Type B pancreatic cell (in vitro differentiated cells): ENCODE results near the gene AP4B1. TPM values are rescaled to one million over a fixed set of nuclear protein-coding genes. Genes with fewer than 3 reads are reported as not detected.

Source experiments
- DNase-seq: peaks from one replicate; pipeline ENCODE4 v3.0.0; 2021; ENCODE audit warnings: mixed read lengths; ENCODE audit not compliant: unreplicated experiment; ENCODE audit errors: extremely low spot score
- H3K27ac Mint-ChIP-seq: 2 replicates; pipeline ENCODE4 v1.8.0; 2021; ENCODE audit warnings: mild to moderate bottlenecking, mixed read lengths
- H3K27me3 Mint-ChIP-seq: 2 replicates; pipeline ENCODE4 v1.8.0; 2021; ENCODE audit warnings: mixed read lengths
- H3K36me3 Mint-ChIP-seq: 2 replicates; pipeline ENCODE4 v1.8.0; 2021; ENCODE audit warnings: mixed read lengths
- H3K4me1 Mint-ChIP-seq: one replicate; pipeline ENCODE4 v1.8.0; 2021; ENCODE audit warnings: mixed read lengths; ENCODE audit not compliant: unreplicated experiment
- H3K4me3 Mint-ChIP-seq: 2 replicates; pipeline ENCODE4 v1.8.0; 2021; ENCODE audit warnings: mild to moderate bottlenecking, mixed read lengths
- H3K9me3 Mint-ChIP-seq: 2 replicates; pipeline ENCODE4 v1.8.0; 2021; ENCODE audit warnings: mixed read lengths
- total RNA-seq: library from RNA; stranded (reverse); gene quantifications from 2 replicates; pipeline ENCODE4 v1.2.1, GENCODE V29; 2021; ENCODE audit warnings: low replicate concordance
- TF ChIP-seq, protein P1 (sequence below): fragments of 200-600 bp; sonication (generic); conservative IDR thresholded peaks from 2 replicates; pipeline ENCODE4 v1.5.0; 2021; ENCODE audit warnings: antibody characterized with exemption, mild to moderate bottlenecking

Gene AP4B1
- total RNA-seq, 1 donor from 2014 or later: 22.4 TPM

DNA sequence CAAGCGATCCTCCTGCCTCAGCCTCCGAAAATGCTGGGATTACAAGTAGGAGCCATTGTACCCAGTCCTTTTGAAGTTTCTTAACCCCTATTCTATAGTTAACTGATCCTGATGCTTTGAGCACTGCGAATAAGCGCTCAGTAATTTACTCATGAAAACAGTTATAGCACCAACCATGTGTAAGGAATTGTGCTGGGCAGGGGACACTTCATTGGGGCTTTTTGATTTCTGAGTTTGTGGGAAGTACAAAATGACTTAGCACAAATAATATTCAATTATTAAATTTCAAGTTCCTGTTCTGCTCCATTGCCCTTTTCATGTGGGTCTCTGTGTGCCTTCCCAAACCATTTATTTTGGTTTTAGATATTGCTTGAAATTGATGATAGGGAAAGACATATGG is 18.4 kb upstream of the AP4B1 start:
- Mint-ChIP-seq H3K9me3 (no peaks in the 10 kb centered on the region), H3K27ac (no peak overlapping the region), H3K4me1 (no peaks in the 10 kb centered on the region), H3K36me3 (no peaks in the 10 kb centered on the region), H3K27me3 (peaks cover 19% of the 10 kb centered on the region), H3K4me3 (no peak overlapping the region)
- no peak for DNase-seq
- TF ChIP-seq, protein P1, sequence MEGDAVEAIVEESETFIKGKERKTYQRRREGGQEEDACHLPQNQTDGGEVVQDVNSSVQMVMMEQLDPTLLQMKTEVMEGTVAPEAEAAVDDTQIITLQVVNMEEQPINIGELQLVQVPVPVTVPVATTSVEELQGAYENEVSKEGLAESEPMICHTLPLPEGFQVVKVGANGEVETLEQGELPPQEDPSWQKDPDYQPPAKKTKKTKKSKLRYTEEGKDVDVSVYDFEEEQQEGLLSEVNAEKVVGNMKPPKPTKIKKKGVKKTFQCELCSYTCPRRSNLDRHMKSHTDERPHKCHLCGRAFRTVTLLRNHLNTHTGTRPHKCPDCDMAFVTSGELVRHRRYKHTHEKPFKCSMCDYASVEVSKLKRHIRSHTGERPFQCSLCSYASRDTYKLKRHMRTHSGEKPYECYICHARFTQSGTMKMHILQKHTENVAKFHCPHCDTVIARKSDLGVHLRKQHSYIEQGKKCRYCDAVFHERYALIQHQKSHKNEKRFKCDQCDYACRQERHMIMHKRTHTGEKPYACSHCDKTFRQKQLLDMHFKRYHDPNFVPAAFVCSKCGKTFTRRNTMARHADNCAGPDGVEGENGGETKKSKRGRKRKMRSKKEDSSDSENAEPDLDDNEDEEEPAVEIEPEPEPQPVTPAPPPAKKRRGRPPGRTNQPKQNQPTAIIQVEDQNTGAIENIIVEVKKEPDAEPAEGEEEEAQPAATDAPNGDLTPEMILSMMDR: no peak

DNA sequence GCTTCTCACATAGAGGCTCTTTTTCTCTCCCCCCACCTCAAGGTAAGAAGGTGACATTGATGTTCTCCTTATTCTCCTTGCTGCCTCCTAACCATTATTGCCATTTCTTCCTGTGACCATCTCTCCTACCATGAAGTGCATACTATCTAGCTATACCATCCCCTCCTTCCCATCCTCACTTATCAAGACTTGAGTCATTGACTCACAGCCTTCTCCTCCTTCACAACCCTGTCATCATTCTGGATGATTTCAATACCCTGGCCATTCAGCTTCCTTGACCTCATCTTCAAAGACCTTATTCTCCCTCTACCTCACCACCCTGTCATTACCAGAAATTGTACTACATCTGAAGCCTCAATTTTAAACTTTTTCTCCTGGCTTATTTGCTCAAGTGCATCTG is 13.6 kb upstream of the AP4B1 start:
- no peak for DNase-seq
- no peak overlapping the region for H3K27ac Mint-ChIP-seq
- H3K9me3 Mint-ChIP-seq: no peaks in the 10 kb centered on the region
- H3K27me3 Mint-ChIP-seq: peaks cover 7% of the 10 kb centered on the region
- H3K4me3 Mint-ChIP-seq: no peak overlapping the region
- no peaks in the 10 kb centered on the region for H3K4me1 Mint-ChIP-seq
- peaks cover 6% of the 10 kb centered on the region for H3K36me3 Mint-ChIP-seq
- TF ChIP-seq, protein P1: no peak

DNA sequence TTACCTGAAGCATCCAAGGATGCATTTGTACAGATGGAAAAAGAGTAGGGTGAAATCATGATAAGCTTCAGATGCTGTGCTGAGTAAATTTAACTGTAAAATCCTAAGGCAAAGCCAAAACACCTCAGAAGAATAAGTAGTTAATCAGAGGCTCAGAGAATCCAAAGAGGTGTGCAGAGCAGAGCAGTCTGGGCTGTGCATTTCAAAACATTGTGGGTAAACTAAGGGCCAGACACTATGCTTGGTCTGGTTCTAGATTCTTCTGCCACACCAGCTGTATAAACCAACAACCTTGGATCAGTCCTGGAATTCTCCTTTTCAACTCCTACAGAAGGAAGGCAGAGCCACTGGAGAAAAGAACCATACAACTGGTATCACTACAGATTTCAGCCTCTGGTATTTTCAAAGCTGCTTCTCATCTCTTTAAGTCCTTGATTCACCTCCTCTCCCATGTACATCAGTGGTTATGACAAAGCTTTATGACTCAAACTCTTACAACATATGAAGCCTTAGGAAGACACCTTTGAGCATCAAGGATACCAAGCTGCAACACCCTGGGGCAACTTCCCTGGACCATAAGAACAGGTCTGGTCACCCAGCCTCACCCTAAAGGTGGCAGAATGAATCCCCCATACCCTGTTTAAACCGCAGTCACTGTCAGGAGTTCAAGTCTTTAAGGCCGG is 12.9 kb upstream of the AP4B1 start:
- Mint-ChIP-seq H3K4me3 (no peak overlapping the region), H3K36me3 (peaks cover 6% of the 10 kb centered on the region), H3K4me1 (no peaks in the 10 kb centered on the region), H3K27me3 (peaks cover 2% of the 10 kb centered on the region), H3K9me3 (no peaks in the 10 kb centered on the region), H3K27ac (no peak overlapping the region)
- no peak for DNase-seq
- TF ChIP-seq, protein P1: no peak

DNA sequence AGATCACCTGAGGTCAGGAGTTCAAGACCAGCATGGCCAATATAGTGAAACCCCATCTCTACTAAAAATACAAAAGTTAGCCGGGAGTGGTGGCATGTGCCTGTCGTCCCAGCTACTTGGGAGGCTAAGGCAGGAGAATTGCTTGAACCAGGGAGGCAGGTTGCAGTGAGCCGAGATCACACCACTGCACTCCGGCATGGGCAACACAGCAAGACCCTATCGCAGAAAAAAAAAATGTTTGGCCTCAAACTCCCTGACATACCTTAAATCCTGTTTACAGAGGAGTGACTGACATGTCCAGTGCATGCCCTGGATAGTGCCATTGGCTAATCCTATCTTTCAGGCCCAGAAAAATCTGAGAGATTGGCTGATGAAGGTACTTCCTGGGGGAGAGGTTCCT is 12.4 kb upstream of the AP4B1 start:
- TF ChIP-seq, protein P1: no peak
- Mint-ChIP-seq H3K4me1 (no peaks in the 10 kb centered on the region), H3K27ac (no peak overlapping the region), H3K36me3 (peaks cover 6% of the 10 kb centered on the region), H3K27me3 (no peaks in the 10 kb centered on the region), H3K9me3 (no peaks in the 10 kb centered on the region), H3K4me3 (no peak overlapping the region)
- DNase-seq: no peak

DNA sequence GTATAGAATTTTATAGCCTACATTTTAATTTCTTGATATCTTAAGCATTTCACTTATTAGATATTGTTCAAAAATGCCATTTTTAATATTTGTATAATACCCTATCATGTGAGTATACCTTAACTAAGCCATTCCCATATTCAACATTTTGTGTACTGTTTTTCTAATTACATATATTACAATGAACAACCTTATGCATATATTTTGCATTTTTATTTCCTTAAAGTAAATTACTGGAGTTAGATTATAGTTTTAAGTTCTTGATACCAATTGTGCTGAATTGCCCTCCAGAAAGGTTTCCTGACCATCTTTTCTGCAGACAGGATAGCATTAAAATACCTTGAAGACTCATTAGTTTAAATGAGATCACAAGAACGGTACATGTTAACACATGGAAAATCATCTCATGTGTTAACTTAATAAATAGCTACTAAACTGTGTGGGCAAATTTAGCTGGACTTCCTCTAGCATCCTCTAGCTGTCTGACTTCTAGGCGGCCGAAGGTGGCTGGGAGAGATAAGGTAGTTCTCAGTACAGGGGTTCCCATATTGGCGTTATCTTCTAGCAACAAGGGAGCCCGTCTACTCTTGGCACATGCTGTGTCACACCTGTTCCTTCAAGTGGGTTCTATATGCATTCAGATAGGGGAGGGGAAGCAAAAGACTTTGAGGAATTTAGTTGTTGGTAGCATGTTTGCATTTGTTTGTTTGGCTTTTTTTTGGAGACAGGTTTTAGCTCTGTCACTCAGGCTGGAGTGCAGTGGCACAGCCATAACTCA is 9.5 kb upstream of the AP4B1 start:
- Mint-ChIP-seq H3K4me1 (no peaks in the 10 kb centered on the region), H3K27me3 (no peaks in the 10 kb centered on the region), H3K36me3 (peaks cover 13% of the 10 kb centered on the region), H3K9me3 (no peaks in the 10 kb centered on the region), H3K4me3 (no peak overlapping the region), H3K27ac (no peak overlapping the region)
- no peak for DNase-seq
- TF ChIP-seq, protein P1: no peak
